Caco-2 (cell line): ENCODE results near the gene SLC39A10. TPM values are rescaled to one million over a fixed set of nuclear protein-coding genes. Genes with fewer than 3 reads are reported as not detected.

Source experiments
- BruUV-seq: library from RNA; stranded (reverse); fragments of 400-500 nt; replicated peaks from 2 replicates; lab custom pipeline; 2021; lab: Mats Ljungman, UMichigan
- CTCF ChIA-PET: fragments of 300-600 bp; sonication (Branson Sonifier 250); formaldehyde crosslinking; loops from one replicate; lab custom pipeline; 2022; ENCODE audit warnings: antibody characterized with exemption; lab: Charles Lee
- POLR2A ChIA-PET: fragments of 300-600 bp; sonication (Branson Sonifier 250); formaldehyde crosslinking; loops from one replicate; lab custom pipeline; 2022; ENCODE audit warnings: antibody characterized with exemption; lab: Charles Lee
- DNase-seq, 2 experiments: peaks; one replicate each; pipeline versions ENCODE4 v3.0.0 to v3.0.0-alpha.2; 2020 to 2022
- H3K27me3 ChIP-seq: replicated peaks from 2 replicates; pipeline ENCODE4 v1.6.0; 2011; ENCODE audit warnings: low read length; ENCODE audit not compliant: control insufficient read depth, insufficient read depth
- H3K36me3 ChIP-seq: 2 replicates; pipeline ENCODE4 v1.5.1; 2011; ENCODE audit warnings: low read length; ENCODE audit not compliant: control insufficient read depth, insufficient read depth
- H3K4me1 ChIP-seq: fragments of 250-450 bp; sonication (Bioruptor Pico); 2 replicates; pipeline ENCODE4 v1.5.1; 2020; ENCODE audit warnings: mild to moderate bottlenecking
- H3K4me3 ChIP-seq: 2 replicates; pipeline ENCODE4 v1.5.1; 2011; ENCODE audit warnings: low read depth, mild to moderate bottlenecking, control low read depth, low read length
- H3K9me3 ChIP-seq: fragments of 250-450 bp; sonication (Bioruptor Pico); 2 replicates; pipeline ENCODE4 v1.5.1; 2020; ENCODE audit warnings: mild to moderate bottlenecking, moderate library complexity
- H3K27ac Mint-ChIP-seq: one replicate; pipeline ENCODE4 v1.8.0; 2022; ENCODE audit warnings: mixed read lengths; ENCODE audit not compliant: unreplicated experiment
- H3K27me3 Mint-ChIP-seq: one replicate; pipeline ENCODE4 v1.8.0; 2022; ENCODE audit warnings: mixed read lengths; ENCODE audit not compliant: insufficient read depth, unreplicated experiment
- H3K36me3 Mint-ChIP-seq: one replicate; pipeline ENCODE4 v1.8.0; 2022; ENCODE audit warnings: mild to moderate bottlenecking, mixed read lengths; ENCODE audit not compliant: insufficient read depth, unreplicated experiment
- H3K4me1 Mint-ChIP-seq: one replicate; pipeline ENCODE4 v1.8.0; 2022; ENCODE audit warnings: low read depth, mixed read lengths; ENCODE audit not compliant: unreplicated experiment
- H3K4me3 Mint-ChIP-seq: one replicate; pipeline ENCODE4 v1.8.0; 2022; ENCODE audit warnings: mild to moderate bottlenecking, moderate library complexity, mixed read lengths; ENCODE audit not compliant: unreplicated experiment
- H3K9me3 Mint-ChIP-seq: one replicate; pipeline ENCODE4 v1.8.0; 2022; ENCODE audit warnings: mixed read lengths; ENCODE audit not compliant: unreplicated experiment
- CTCF ChIP-seq, 2 experiments: fragments of 200-600 bp in 1 of 2; IDR thresholded peaks; 1 replicate in 1 of 2; 2 replicates in 1 of 2; pipeline versions ENCODE4 v1.5.1 to v1.8.0; 2011 to 2022; ENCODE audit warnings: antibody characterized with exemption in 1 of 2, control low read depth in 1 of 2, inconsistent platforms in 1 of 2, low read depth in 1 of 2, low read length in 1 of 2, mild to moderate bottlenecking in 1 of 2, moderate library complexity in 1 of 2; ENCODE audit not compliant: insufficient read depth in 1 of 2, severe bottlenecking in 1 of 2, unreplicated experiment in 1 of 2
- intact Hi-C: fragments of 100-400 bp; cut with micrococcal nuclease; formaldehyde crosslinking; loops from one replicate; pipeline ENCODE4 v1.10.0; 2022; ENCODE audit not compliant: unreplicated experiment
- total RNA-seq: library from RNA; stranded (reverse); gene quantifications from 2 replicates; pipeline ENCODE4 v1.2.3, GENCODE V29; 2022

Gene SLC39A10
- total RNA-seq, 1 experiment from 2014 or later = 45.5 TPM

- intact Hi-C loops = no loop called here
- DNase-seq = no peak
- no peak overlapping the region for H3K4me3 Mint-ChIP-seq
- Histone ChIP-seq H3K36me3 (no peaks in the 10 kb centered on the region; the same call in 1 of the 2 replicates), H3K4me3 (no peak overlapping the region), H3K27me3 (no peaks in the 10 kb centered on the region), H3K9me3 (no peaks in the 10 kb centered on the region), H3K4me1 (no peaks in the 10 kb centered on the region)
- TF ChIP-seq CTCF (IDR thresholded peaks at IDR 0.05; ENCODE audit: insufficient read depth in 1 of 2, low read depth in 1 of 2, low read length in 1 of 2, severe bottlenecking in 1 of 2, unreplicated experiment in 1 of 2) = no peak
- peaks cover 6% of the 10 kb centered on the region for H3K4me1 Mint-ChIP-seq
- POLR2A ChIA-PET = no interaction called here
- H3K9me3 Mint-ChIP-seq = no peaks in the 10 kb centered on the region
- BruUV-seq = no TSS peak
- no peaks in the 10 kb centered on the region for H3K27me3 Mint-ChIP-seq
- H3K27ac Mint-ChIP-seq = no peak overlapping the region
- CTCF ChIA-PET = no interaction called here
- peaks cover 10% of the 10 kb centered on the region for H3K36me3 Mint-ChIP-seq
Observed at GRCh38 chr2:195675783-195676427, 18.9 kb downstream of the SLC39A10 start.

- ChIA-PET CTCF (no interaction called here), POLR2A (no interaction called here)
- Histone ChIP-seq H3K9me3 (no peaks in the 10 kb centered on the region), H3K27me3 (no peaks in the 10 kb centered on the region), H3K4me1 (no peaks in the 10 kb centered on the region), H3K36me3 (no peaks in the 10 kb centered on the region; the same call in 1 of the 2 replicates), H3K4me3 (no peak overlapping the region)
- H3K27me3 Mint-ChIP-seq = no peaks in the 10 kb centered on the region
- no peaks in the 10 kb centered on the region for H3K9me3 Mint-ChIP-seq
- intact Hi-C loops = no loop called here
- no TSS peak for BruUV-seq
- no peak overlapping the region for H3K27ac Mint-ChIP-seq
- peaks cover 6% of the 10 kb centered on the region for H3K4me1 Mint-ChIP-seq
- no peak for TF ChIP-seq CTCF (IDR thresholded peaks at IDR 0.05; ENCODE audit: insufficient read depth in 1 of 2, low read depth in 1 of 2, low read length in 1 of 2, severe bottlenecking in 1 of 2, unreplicated experiment in 1 of 2)
- no peak for DNase-seq
- H3K36me3 Mint-ChIP-seq = peaks cover 13% of the 10 kb centered on the region
- no peak overlapping the region for H3K4me3 Mint-ChIP-seq
Observed at GRCh38 chr2:195677290-195677689, 20.3 kb downstream of the SLC39A10 start.

- no TSS peak for BruUV-seq
- H3K27ac Mint-ChIP-seq = no peak overlapping the region
- intact Hi-C loops = no loop called here
- H3K36me3 Mint-ChIP-seq = peaks cover 13% of the 10 kb centered on the region
- H3K27me3 Mint-ChIP-seq = no peaks in the 10 kb centered on the region
- H3K4me3 Mint-ChIP-seq = no peak overlapping the region
- Histone ChIP-seq H3K4me1 (no peaks in the 10 kb centered on the region), H3K4me3 (no peak overlapping the region), H3K36me3 (no peaks in the 10 kb centered on the region; the same call in 1 of the 2 replicates), H3K9me3 (no peaks in the 10 kb centered on the region), H3K27me3 (no peaks in the 10 kb centered on the region)
- ChIA-PET POLR2A (no interaction called here), CTCF (no interaction called here)
- no peaks in the 10 kb centered on the region for H3K9me3 Mint-ChIP-seq
- H3K4me1 Mint-ChIP-seq = peaks cover 6% of the 10 kb centered on the region
- no peak for TF ChIP-seq CTCF (IDR thresholded peaks at IDR 0.05; ENCODE audit: insufficient read depth in 1 of 2, low read depth in 1 of 2, low read length in 1 of 2, severe bottlenecking in 1 of 2, unreplicated experiment in 1 of 2)
- DNase-seq = no peak
Observed at GRCh38 chr2:195677884-195678283, 20.9 kb downstream of the SLC39A10 start.
